Activated CD4-positive, CD25-positive, alpha-beta regulatory T cell treated with anti-CD3 and anti-CD28 coated beads, Interleukin-2, amount 50 U/mL, for 72 hours (primary cell): ENCODE data around the gene FAN1.

Source experiments
- DNase-seq: peaks from one replicate; pipeline ENCODE4 v3.0.0; 2021

FAN1 gene

GRCh38 chr15:30962659-30963058, 58.9 kb downstream of the FAN1 start:
- no peak for DNase-seq

GRCh38 chr15:30963681-30964080, 60.0 kb downstream of the FAN1 start:
- no peak for DNase-seq

GRCh38 chr15:30969724-30970123, 66.0 kb downstream of the FAN1 start:
- DNase-seq: no peak

- no peak for DNase-seq
Observed at GRCh38 chr15:30973379-30973778, 69.7 kb downstream of the FAN1 start.

GRCh38 chr15:30974112-30974511, 70.4 kb downstream of the FAN1 start:
- no peak for DNase-seq

- no peak for DNase-seq
Observed at GRCh38 chr15:30978328-30978727, 74.6 kb downstream of the FAN1 start.

GRCh38 chr15:30979457-30979856, 75.7 kb downstream of the FAN1 start:
- DNase-seq: no peak

GRCh38 chr15:30984118-30984517, 80.4 kb downstream of the FAN1 start:
- no peak for DNase-seq

- no peak for DNase-seq
Observed at GRCh38 chr15:30984542-30984941, 80.8 kb downstream of the FAN1 start.

- DNase-seq: no peak
Observed at GRCh38 chr15:30985081-30985531, 81.4 kb downstream of the FAN1 start.

GRCh38 chr15:30990036-30990435, 86.3 kb downstream of the FAN1 start:
- DNase-seq: no peak

- no peak for DNase-seq
Observed at GRCh38 chr15:30990446-30991254, 86.9 kb downstream of the FAN1 start.

- peak; percentile 85 for DNase-seq
Observed at GRCh38 chr15:30991255-30992235, 87.8 kb downstream of the FAN1 start, which contains the start of gene MTMR10. TSS of gene MTMR10 (minus strand) at chr15:30991628. CDS start at chr15:30991506, 122 bp downstream.

GRCh38 chr15:30992249-30992864, 88.6 kb downstream of the FAN1 start:
- DNase-seq: no peak
